ENCODE results near the gene CCNB1IP1. TPM values are rescaled to one million over a fixed set of nuclear protein-coding genes. Genes with fewer than 3 reads are reported as not detected.

Gene CCNB1IP1
- total and polyA plus RNA-seq, 2 of the 8 experiments (the other 6 are each of a cell fraction or from before 2014, with no cell fraction given), result 173 to 277 TPM

GRCh38 chr14:20277409-20277808 lies 55.7 kb downstream of the CCNB1IP1 start (continued):
- TF ChIP-seq, protein P1, sequence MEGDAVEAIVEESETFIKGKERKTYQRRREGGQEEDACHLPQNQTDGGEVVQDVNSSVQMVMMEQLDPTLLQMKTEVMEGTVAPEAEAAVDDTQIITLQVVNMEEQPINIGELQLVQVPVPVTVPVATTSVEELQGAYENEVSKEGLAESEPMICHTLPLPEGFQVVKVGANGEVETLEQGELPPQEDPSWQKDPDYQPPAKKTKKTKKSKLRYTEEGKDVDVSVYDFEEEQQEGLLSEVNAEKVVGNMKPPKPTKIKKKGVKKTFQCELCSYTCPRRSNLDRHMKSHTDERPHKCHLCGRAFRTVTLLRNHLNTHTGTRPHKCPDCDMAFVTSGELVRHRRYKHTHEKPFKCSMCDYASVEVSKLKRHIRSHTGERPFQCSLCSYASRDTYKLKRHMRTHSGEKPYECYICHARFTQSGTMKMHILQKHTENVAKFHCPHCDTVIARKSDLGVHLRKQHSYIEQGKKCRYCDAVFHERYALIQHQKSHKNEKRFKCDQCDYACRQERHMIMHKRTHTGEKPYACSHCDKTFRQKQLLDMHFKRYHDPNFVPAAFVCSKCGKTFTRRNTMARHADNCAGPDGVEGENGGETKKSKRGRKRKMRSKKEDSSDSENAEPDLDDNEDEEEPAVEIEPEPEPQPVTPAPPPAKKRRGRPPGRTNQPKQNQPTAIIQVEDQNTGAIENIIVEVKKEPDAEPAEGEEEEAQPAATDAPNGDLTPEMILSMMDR (IDR thresholded peaks at IDR 0.05; ENCODE audit: control extremely low read depth in 1 of 3, insufficient read depth in 1 of 3, low read depth in 1 of 3, low read length in 3 of 3), result no peak
